ENCODE data around the gene OBSCN.

OBSCN gene

DNA sequence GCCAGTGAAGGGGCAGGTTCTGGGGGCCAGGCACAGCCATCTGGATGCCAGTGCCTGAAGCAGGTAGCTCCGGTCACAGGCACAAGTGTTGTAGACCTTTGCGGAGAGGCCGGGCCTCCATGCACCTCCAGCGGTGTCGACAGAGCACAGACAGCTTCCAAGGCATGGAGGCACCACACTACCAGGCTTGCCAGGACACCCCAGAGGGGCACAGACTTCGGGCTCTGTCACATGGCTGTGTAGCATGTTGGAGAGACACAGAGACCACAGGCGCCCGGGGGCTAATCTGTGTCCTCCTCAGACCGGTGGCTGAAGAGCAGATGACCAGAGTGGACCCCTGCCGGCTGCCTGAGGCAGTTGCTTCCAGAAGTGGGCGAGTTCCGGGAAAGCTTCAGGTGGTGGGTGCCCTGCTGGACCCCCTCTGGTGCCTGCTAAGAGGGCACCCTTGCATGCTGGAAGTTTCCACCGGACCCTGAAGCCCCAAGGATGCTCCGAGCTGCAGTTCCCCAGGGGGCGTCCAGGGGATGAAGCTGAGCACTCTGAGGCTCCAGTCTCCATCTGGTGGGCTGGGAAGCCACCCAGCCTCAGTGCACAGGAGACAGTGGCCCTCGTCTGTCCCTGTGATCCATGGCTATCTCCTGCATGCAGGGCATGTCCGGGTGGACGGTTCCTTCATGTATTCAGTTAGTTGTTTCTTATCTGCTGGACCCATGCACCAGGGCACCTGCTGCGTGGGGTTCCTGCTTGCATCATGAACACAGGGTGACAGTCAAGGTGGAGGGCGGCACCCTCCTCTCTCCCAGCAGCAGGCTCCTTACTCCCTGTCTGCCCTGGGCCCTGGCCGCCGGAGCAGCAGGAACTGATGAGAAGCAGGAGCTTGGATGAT, 82.4 kb downstream of the OBSCN start:
- DNase-seq (ENCODE audit: low read depth in 2 of 2): no peak

GRCh38 chr1:228291906-228292608, 84.2 kb downstream of the OBSCN start:
- no peak for DNase-seq (ENCODE audit: low read depth in 2 of 2)

GRCh38 chr1:228292609-228292911, 84.7 kb downstream of the OBSCN start:
- no peak for DNase-seq (ENCODE audit: low read depth in 2 of 2)

- no peak for DNase-seq (ENCODE audit: low read depth in 2 of 2)
These were observed 85.5 kb downstream of the OBSCN start for GRCh38 chr1:228293393-228293792.

- DNase-seq (ENCODE audit: low read depth in 2 of 2): no peak
These were observed 86.1 kb downstream of the OBSCN start for GRCh38 chr1:228293816-228294500.

DNA sequence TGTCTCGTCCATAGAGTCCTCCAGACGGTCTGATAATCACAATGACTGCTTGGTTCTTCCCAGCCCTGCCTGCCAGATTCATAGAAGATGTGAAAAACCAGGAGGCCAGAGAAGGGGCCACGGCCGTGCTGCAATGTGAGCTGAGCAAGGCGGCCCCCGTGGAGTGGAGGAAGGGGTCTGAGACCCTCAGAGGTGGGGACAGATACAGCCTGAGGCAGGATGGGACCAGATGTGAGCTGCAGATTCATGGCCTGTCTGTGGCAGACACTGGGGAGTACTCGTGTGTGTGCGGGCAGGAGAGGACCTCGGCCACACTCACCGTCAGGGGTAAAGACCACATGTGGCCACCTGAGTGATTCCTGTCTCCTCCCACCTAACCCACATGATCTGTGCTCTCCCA, 86.9 kb downstream of the OBSCN start:
- DNase-seq (ENCODE audit: low read depth in 2 of 2): no peak

- DNase-seq (ENCODE audit: low read depth in 2 of 2): no peak
These were observed 87.4 kb downstream of the OBSCN start for GRCh38 chr1:228295201-228295600.

- DNase-seq (ENCODE audit: low read depth in 2 of 2): no peak
These were observed 88.1 kb downstream of the OBSCN start for GRCh38 chr1:228295981-228296380.

DNA sequence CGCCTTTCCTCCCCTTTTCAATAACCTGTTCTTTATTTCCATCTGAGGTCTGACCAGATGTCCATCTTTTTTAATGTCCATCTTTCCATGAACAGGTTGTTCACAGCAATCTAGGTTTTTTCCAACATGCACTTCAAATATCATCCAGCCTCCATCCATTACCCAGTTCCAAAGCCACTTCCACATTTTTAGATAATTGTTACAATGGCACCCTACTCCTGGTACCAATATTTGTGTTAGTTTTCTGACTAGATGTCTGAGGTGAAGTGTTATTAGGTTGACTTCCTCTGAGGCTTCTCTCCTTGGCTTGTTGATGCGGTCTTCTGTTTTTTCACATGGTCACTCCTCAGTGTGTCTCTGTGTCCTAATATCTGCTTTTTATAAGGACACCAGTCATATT, 89.4 kb downstream of the OBSCN start:
- DNase-seq (ENCODE audit: low read depth in 2 of 2): no peak

- no peak for DNase-seq (ENCODE audit: low read depth in 2 of 2)
These were observed 90.0 kb downstream of the OBSCN start for GRCh38 chr1:228297822-228298221.

DNA sequence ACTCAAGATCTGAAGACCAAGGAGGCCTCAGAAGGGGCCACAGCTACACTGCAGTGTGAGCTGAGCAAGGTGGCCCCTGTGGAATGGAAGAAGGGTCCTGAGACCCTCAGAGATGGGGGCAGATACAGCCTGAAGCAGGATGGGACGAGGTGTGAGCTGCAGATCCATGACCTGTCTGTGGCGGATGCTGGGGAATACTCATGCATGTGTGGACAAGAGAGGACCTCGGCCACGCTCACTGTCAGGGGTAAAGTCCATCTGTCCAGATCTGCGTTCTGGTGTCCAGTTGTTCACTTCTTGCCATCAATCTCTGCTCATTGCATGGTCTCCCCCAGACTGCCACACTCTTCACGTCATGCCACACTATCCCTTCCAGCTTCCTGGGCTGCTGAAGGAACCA, 90.6 kb downstream of the OBSCN start:
- no peak for DNase-seq (ENCODE audit: low read depth in 2 of 2)

DNA sequence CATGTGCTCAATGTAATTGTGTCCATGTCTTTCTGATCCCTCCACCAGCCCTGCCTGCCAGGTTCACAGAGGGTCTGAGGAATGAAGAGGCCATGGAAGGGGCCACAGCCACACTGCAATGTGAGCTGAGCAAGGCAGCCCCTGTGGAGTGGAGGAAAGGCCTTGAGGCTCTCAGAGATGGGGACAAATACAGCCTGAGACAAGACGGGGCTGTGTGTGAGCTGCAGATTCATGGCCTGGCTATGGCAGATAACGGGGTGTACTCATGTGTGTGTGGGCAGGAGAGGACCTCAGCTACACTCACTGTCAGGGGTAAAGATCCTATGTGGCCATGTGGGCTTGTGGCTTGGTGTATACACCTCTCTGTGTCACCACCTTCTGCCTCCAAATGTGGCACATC, 91.4 kb downstream of the OBSCN start:
- DNase-seq (ENCODE audit: low read depth in 2 of 2): no peak

DNA sequence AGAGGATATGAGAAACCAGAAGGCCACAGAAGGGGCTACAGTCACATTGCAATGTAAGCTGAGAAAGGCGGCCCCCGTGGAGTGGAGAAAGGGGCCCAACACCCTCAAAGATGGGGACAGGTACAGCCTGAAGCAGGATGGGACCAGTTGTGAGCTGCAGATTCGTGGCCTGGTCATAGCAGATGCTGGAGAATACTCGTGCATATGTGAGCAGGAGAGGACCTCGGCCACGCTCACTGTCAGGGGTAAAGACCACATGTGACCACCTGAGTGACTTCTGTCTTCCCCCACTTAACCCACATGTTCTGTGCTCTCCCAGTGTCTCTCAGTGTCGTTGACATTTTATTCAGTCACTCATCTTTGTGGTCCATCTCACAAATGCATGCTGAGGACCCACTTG, 92.1 kb downstream of the OBSCN start:
- DNase-seq (ENCODE audit: low read depth in 2 of 2): no peak

GRCh38 chr1:228302086-228302485, 94.2 kb downstream of the OBSCN start:
- no peak for DNase-seq (ENCODE audit: low read depth in 2 of 2)

DNA sequence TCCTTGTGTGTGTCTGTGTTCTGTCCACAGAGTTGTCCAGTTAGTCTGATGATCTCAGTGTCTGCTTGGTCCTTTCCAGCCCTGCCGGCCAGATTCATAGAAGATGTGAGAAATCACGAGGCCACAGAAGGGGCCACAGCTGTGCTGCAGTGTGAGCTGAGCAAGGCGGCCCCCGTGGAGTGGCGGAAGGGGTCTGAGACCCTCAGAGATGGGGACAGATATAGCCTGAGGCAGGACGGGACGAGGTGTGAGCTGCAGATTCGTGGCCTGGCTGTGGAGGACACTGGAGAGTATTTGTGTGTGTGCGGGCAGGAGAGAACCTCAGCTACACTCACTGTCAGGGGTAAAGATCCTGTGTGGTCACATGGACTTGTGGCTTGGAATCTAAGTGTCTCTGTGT, 95.8 kb downstream of the OBSCN start:
- no peak for DNase-seq (ENCODE audit: low read depth in 2 of 2)

GRCh38 chr1:228304225-228304624, 96.4 kb downstream of the OBSCN start:
- no peak for DNase-seq (ENCODE audit: low read depth in 2 of 2)

GRCh38 chr1:228304766-228305395, 97.0 kb downstream of the OBSCN start:
- no peak for DNase-seq (ENCODE audit: low read depth in 2 of 2)

DNA sequence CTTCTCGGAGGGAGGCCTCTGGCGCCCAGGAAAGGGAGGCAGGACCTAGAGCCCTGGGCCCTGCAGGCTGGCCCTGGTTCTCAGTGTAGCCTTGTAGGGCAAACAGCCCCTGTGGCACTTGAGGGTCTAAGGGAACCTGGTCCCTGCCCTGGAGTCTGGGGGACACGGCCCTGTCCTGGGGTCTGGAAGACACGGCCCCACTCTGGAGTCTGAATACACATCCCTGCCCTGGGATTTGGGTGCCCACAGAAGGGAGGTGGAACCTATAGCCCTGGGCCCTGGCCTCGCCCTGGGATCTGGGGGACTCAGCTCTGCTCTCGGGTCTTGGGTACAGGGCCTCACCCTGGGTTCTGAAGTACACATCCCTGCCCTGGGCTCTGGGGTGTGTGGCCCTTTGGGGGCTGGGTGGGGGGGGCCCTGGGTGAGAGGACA, 97.9 kb downstream of the OBSCN start:
- no peak for DNase-seq (ENCODE audit: low read depth in 2 of 2)

DNA sequence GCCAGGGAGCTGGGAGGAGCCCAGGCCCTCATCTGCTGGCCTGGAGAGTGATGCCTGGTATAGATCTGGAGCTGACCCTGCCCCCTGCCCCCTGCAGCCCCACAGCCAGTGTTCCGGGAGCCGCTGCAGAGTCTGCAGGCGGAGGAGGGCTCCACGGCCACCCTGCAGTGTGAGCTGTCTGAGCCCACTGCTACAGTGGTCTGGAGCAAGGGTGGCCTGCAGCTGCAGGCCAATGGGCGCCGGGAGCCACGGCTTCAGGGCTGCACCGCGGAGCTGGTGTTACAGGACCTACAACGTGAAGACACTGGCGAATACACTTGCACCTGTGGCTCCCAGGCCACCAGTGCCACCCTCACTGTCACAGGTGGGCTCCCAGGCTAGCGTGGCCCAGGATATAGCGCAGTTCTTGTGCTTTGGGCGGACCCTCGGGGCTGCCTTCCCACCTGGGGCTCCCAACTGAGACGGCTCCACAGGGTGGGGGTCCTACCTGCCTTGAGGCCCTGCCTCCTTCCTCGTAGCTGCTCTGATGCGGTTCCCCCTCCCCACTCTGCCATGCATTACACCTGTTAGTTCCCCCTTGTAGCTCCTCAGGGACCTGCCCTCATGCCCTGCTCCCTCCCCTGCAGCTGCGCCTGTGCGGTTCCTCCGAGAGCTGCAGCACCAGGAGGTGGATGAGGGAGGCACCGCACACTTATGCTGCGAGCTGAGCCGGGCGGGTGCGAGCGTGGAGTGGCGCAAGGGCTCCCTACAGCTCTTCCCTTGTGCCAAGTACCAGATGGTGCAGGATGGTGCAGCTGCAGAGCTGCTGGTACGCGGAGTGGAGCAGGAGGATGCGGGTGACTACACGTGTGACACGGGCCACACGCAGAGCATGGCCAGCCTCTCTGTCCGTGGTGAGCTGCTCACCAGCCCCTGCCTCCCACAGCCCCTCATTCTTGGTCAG, 98.7 kb downstream of the OBSCN start:
- no peak for DNase-seq (ENCODE audit: low read depth in 2 of 2)

DNA sequence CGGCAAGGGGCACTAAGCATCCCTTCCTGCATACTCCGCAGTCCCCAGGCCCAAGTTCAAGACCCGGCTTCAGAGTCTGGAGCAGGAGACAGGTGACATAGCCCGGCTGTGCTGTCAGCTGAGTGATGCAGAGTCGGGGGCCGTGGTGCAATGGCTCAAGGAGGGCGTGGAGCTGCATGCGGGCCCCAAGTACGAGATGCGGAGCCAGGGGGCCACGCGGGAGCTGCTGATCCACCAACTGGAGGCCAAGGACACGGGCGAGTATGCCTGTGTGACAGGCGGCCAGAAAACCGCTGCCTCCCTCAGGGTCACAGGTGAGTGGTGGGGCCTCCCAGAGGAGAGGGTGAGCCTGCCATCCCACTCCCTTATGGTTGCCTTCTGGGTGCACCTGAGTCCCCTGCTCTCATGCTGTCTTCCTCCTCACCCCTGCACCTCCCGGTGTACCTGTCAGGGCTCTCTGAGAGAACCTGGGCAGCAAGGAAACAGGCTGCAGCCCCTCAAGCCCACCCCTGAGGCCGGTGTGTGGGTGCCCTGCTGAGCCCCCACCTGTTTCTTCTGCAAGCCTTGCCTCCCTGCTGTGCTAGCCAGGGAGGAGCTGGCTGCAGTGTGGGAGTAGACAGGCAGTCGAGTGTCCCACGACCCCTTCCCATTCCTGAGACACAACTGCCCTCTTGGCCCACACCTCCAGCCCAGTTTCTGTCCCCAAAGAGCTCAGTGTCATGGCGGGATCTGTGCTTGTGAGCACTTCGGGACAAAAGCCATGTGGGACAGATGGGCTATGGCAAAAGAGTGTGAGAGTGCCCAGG, 99.6 kb downstream of the OBSCN start:
- no peak for DNase-seq (ENCODE audit: low read depth in 2 of 2)

All from stimulated activated CD8-positive, alpha-beta memory T cell treated with anti-CD3 and anti-CD28 coated beads, Interleukin-15, amount 100 ng/mL, for 4 hours (primary cell).